ENCODE data around the gene PITPNC1. TPM values are rescaled to one million over a fixed set of nuclear protein-coding genes. Genes with fewer than 3 reads are reported as not detected.

PITPNC1 gene
- total RNA-seq, 4 donors from 2014 or later: 7.6 to 30.1 (median 15.1) TPM

DNA sequence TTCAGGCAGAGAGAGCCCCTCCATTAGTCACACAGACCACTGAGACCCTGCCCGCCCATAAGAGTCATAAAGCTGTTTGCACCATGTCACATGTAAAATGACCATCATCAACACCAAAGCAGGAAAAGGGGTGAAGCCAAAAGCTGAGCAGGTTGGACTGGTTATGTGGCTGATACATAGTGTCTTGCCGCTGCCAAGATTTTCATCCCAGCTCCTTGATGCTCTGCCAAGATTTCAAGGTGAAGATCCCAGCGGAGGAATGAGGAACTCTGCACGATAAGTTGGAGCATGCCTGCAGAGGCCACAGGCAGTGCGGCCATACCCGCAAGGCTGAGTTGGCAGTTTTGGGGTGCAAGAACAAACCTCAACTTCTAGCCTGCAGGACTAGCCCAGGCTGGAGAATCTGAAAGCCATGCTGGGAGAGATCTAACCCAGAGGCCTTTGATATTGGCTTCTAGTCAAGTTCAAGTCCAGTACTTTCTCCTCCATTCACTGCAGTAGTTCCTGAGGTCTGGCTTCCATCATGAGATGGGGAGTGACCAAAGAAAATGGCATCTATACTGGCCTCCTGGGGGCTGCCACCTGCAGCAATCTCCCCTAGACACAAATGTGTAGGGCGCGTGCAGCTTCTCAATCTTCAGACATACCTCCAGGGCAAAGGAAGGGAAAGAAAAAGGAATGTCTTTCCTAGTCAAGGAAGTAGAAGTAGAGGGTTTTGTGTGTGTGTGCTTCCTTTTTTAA lies 261.0 kb downstream of the PITPNC1 start:
- Histone ChIP-seq H3K9me3 (no peaks in the 10 kb centered on the region), H3K4me3 (no peak overlapping the region), H3K4me1 (peaks cover 0 to 68% (median 3%) of the 10 kb centered on the region in 3 donors), H3K27me3 (no peaks in the 10 kb centered on the region), H3K27ac (peak overlapping the region in 3 of 4 donors; percentile 22 to 70 (median 33)), H3K36me3 (peaks cover 0 to 5% of the 10 kb centered on the region in 2 donors)
- no peak for ATAC-seq
- WGBS, 2 donors (ENCODE audit: low coverage in 1 of 2): 61 to 93% methylated on average over 4 to 8 of the region's 8 CpGs
- TF ChIP-seq POLR2A (IDR thresholded peaks at IDR 0.05) (no peak), POLR2AphosphoS5 (IDR thresholded peaks at IDR 0.05) (no peak), EP300 (IDR thresholded peaks at IDR 0.05) (no peak)
- TF ChIP-seq, protein P1, sequence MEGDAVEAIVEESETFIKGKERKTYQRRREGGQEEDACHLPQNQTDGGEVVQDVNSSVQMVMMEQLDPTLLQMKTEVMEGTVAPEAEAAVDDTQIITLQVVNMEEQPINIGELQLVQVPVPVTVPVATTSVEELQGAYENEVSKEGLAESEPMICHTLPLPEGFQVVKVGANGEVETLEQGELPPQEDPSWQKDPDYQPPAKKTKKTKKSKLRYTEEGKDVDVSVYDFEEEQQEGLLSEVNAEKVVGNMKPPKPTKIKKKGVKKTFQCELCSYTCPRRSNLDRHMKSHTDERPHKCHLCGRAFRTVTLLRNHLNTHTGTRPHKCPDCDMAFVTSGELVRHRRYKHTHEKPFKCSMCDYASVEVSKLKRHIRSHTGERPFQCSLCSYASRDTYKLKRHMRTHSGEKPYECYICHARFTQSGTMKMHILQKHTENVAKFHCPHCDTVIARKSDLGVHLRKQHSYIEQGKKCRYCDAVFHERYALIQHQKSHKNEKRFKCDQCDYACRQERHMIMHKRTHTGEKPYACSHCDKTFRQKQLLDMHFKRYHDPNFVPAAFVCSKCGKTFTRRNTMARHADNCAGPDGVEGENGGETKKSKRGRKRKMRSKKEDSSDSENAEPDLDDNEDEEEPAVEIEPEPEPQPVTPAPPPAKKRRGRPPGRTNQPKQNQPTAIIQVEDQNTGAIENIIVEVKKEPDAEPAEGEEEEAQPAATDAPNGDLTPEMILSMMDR (IDR thresholded peaks at IDR 0.05): no peak

DNA sequence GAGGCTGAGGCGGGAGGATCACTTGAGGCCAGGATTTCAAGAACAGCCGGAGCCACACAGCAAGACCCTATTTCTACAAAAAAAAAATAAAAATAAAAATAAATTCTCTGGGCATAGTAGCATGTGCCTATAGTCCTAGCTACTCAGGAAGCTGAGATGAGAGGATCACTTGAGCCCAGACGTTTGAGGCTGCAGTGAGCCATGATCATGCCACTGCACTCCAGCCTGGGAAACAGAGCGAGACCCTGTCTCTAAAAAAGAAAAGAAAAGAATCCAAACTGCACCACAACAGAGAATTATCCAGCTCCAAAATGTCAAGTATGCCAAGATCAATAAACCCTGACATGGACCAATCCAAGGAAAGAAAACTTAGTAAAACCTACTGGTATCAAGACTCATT lies 261.8 kb downstream of the PITPNC1 start:
- H3K4me1 ChIP-seq: peaks cover 0 to 60% (median 3%) of the 10 kb centered on the region in 3 donors
- WGBS, 2 donors (ENCODE audit: low coverage in 1 of 2): 89 to 100% methylated on average over 2 to 3 of the region's 4 CpGs
- H3K36me3 ChIP-seq: no peaks in the 10 kb centered on the region
- no peak overlapping the region for H3K4me3 ChIP-seq
- H3K27ac ChIP-seq: peak overlapping the region in 3 of 4 donors; percentile 54 to 70 (median 67)
- TF ChIP-seq, protein P1 (IDR thresholded peaks at IDR 0.05): no peak
- TF ChIP-seq POLR2AphosphoS5 (IDR thresholded peaks at IDR 0.05): no peak
- no peak for TF ChIP-seq POLR2A (IDR thresholded peaks at IDR 0.05)
- no peak for TF ChIP-seq EP300 (IDR thresholded peaks at IDR 0.05)
- ATAC-seq: no peak
- H3K27me3 ChIP-seq: no peaks in the 10 kb centered on the region
- H3K9me3 ChIP-seq: no peaks in the 10 kb centered on the region

DNA sequence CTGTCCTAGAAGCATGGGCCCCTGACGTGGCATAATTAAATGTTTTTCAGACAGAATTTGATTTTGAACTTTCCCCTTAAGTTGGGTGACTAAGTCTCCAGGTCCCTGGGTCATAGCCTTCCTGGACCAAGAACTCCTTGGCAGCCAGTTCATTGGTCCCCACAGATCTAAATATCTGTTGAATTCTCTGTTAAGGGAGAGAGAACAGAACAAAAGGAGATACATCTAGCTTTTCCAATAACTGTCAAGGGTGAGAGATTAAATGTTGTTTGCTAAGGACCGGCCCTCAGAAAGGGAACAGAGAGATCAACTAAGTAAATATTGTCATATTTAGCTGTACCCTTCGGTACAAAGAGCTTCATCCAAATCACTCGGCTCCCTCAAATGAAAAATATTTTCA lies 262.5 kb downstream of the PITPNC1 start:
- Histone ChIP-seq H3K4me1 (peaks cover 0 to 54% (median 3%) of the 10 kb centered on the region in 3 donors), H3K27me3 (no peaks in the 10 kb centered on the region), H3K36me3 (no peaks in the 10 kb centered on the region), H3K27ac (peak overlapping the region in 3 of 4 donors; percentile 54 to 70 (median 67)), H3K4me3 (no peak overlapping the region), H3K9me3 (no peaks in the 10 kb centered on the region)
- 24 to 73% methylated on average over 4 of the region's 4 CpGs for WGBS, 2 donors (ENCODE audit: low coverage in 1 of 2)
- no peak for ATAC-seq
- TF ChIP-seq EP300 (IDR thresholded peaks at IDR 0.05) (no peak), POLR2AphosphoS5 (IDR thresholded peaks at IDR 0.05) (no peak), POLR2A (IDR thresholded peaks at IDR 0.05) (no peak)
- TF ChIP-seq, protein P1 (IDR thresholded peaks at IDR 0.05): no peak

DNA sequence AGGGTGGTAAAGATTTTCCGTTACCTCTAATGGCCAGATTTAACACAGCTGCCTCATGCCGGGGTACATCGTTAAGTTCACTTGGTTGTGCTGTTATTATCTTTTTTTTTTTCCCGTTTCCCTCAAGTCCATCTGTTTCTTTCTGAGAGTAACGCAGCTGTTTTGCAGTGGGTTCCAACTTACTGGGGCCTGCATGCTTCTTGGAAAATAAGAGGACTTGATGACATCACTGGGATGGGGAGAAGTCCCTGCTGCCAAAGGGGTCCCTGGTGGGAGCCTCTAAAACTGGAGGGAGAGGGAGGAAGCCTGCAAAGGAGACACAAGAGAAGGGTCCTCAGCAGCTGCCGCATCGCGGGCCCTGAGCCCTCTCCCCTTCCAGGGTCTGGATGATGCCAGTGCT lies 262.9 kb downstream of the PITPNC1 start:
- Histone ChIP-seq H3K9me3 (no peaks in the 10 kb centered on the region), H3K36me3 (no peaks in the 10 kb centered on the region), H3K4me3 (no peak overlapping the region), H3K27ac (peak overlapping the region in 3 of 4 donors; percentile 54 to 70 (median 67)), H3K4me1 (peaks cover 0 to 54% (median 3%) of the 10 kb centered on the region in 3 donors), H3K27me3 (no peaks in the 10 kb centered on the region)
- ATAC-seq: no peak
- TF ChIP-seq POLR2A (IDR thresholded peaks at IDR 0.05) (no peak), POLR2AphosphoS5 (IDR thresholded peaks at IDR 0.05) (no peak), EP300 (IDR thresholded peaks at IDR 0.05) (no peak)
- TF ChIP-seq, protein P1 (IDR thresholded peaks at IDR 0.05): no peak
- WGBS, 2 donors (ENCODE audit: low coverage in 1 of 2): 42 to 58% methylated on average over 4 to 5 of the region's 8 CpGs

DNA sequence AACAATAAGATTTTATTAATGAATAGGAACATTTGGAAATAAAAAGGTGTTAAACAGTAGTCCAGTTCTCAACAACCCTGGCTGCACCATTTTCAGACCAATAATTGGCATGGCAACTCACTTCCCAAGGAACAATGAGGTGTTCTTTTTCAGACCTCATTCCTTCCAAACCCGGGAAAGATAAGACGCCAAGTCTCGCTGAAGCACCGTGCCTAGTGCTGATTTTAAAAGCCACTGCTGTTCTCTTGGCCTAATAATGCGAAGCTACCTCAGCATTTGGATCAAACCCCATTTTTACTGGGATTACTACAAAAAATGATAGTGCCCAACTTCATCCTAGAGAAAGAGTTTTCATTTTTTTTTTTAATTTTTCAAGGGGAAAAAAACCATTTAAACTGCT lies 265.4 kb downstream of the PITPNC1 start:
- Histone ChIP-seq H3K4me1 (peaks cover 0 to 39% (median 3%) of the 10 kb centered on the region in 3 donors), H3K27me3 (no peaks in the 10 kb centered on the region), H3K4me3 (no peak overlapping the region), H3K9me3 (no peaks in the 10 kb centered on the region), H3K27ac (no peak overlapping the region), H3K36me3 (no peaks in the 10 kb centered on the region)
- TF ChIP-seq EP300 (IDR thresholded peaks at IDR 0.05): no peak
- TF ChIP-seq, protein P1 (IDR thresholded peaks at IDR 0.05): no peak
- TF ChIP-seq POLR2AphosphoS5 (IDR thresholded peaks at IDR 0.05): no peak
- TF ChIP-seq POLR2A (IDR thresholded peaks at IDR 0.05): no peak
- ATAC-seq: no peak
- 48 to 100% methylated on average over 1 to 5 of the region's 5 CpGs for WGBS, 2 donors (ENCODE audit: low coverage in 1 of 2)

All from gastroesophageal sphincter (tissue), 4 donors.